HCT116 (cell line): ENCODE measurements around the gene BEGAIN. TPM values are rescaled to one million over a fixed set of nuclear protein-coding genes. Genes with fewer than 3 reads are reported as not detected.

Experiments
- ATAC-seq: fragments of 200-7000 bp; cut with Tn5 transposase; 2 replicates; pipeline ENCODE4 v1.9.1; 2020; ENCODE audit warnings: mild to moderate bottlenecking, moderate library complexity
- BruUV-seq: library from RNA; stranded (reverse); fragments of 400-500 nt; replicated peaks from 2 replicates; lab custom pipeline; 2021; lab: Mats Ljungman, UMichigan
- CTCF ChIA-PET: fragments of 300-600 bp; sonication (Branson Sonifier 250); formaldehyde crosslinking; loops from one replicate; lab custom pipeline; 2021; ENCODE audit warnings: antibody characterized with exemption; lab: Charles Lee
- POLR2A ChIA-PET: fragments of 300-600, 350-600 bp; sonication (Branson Sonifier 250); formaldehyde crosslinking; loops from one replicate; lab custom pipeline; 2021; ENCODE audit warnings: antibody characterized with exemption; lab: Charles Lee
- RAD21 ChIA-PET, 2 experiments: fragments of 300-600 bp; sonication (Branson Sonifier 250); formaldehyde crosslinking; loops; one replicate each; lab custom pipeline; 2023; ENCODE audit warnings: low total read pairs in 2 of 2; ENCODE audit not compliant: uncharacterized antibody in 2 of 2, unreplicated experiment in 2 of 2, low non-redundant PET in 1 of 2; lab: Charles Lee
- DNase-seq: peaks from one replicate; pipeline ENCODE4 v3.0.0-alpha.2; 2010; ENCODE audit warnings: low read depth, low spot score
- H2AFZ ChIP-seq: fragments of 200-600 bp; shearing (Covaris generic), sonication (generic); 2 replicates; pipeline ENCODE4 v1.6.1; 2017; ENCODE audit warnings: low read depth, mixed run types, mixed read lengths, antibody characterized with exemption, low read length; ENCODE audit not compliant: poor library complexity, severe bottlenecking
- H3K27ac ChIP-seq: 2 replicates; pipeline ENCODE4 v1.5.1; 2012; ENCODE audit warnings: low read depth, low read length
- H3K27me3 ChIP-seq: fragments of 200-600 bp; sonication (generic); 2 replicates; pipeline ENCODE4 v1.6.1; 2016; ENCODE audit warnings: mixed run types, low read length, mixed read lengths; ENCODE audit not compliant: insufficient read depth
- H3K36me3 ChIP-seq, 2 experiments: fragments of 200-500 bp in 1 of 2; fragments of 200-600 bp in 1 of 2; sonication (Bioruptor generic) in 1 of 2; sonication (generic) in 1 of 2; 2 replicates each; pipeline versions ENCODE4 v1.5.1 to v1.6.1; 2014 to 2016; ENCODE audit warnings: low read length in 2 of 2, inconsistent platforms in 1 of 2, mixed read lengths in 1 of 2, mixed run types in 1 of 2; ENCODE audit not compliant: insufficient read depth in 2 of 2, control insufficient read depth in 1 of 2
- H3K4me1 ChIP-seq, 2 experiments: fragments of 200-600 bp in 1 of 2; sonication (generic) in 1 of 2; 2 replicates each; pipeline versions ENCODE4 v1.5.1 to v1.6.1; 2012 to 2017; ENCODE audit warnings: low read length in 2 of 2, inconsistent platforms in 1 of 2, mild to moderate bottlenecking in 1 of 2, mixed read lengths in 1 of 2, mixed run types in 1 of 2, moderate library complexity in 1 of 2; ENCODE audit not compliant: insufficient read depth in 2 of 2, control insufficient read depth in 1 of 2
- H3K4me2 ChIP-seq: fragments of 200-600 bp; sonication (generic); 2 replicates; pipeline ENCODE4 v1.6.1; 2017; ENCODE audit warnings: mixed run types, low read length, mixed read lengths
- H3K4me3 ChIP-seq, 2 experiments: fragments of 200-600 bp in 1 of 2; sonication (generic) in 1 of 2; replicated peaks in 1 of 2; 2 replicates each; pipeline ENCODE4 v1.5.1; 2011 to 2016; ENCODE audit warnings: low read length in 2 of 2, control low read depth in 1 of 2, low read depth in 1 of 2, mild to moderate bottlenecking in 1 of 2, mixed read lengths in 1 of 2, mixed run types in 1 of 2
- H3K79me2 ChIP-seq: fragments of 200-600 bp; sonication (generic); 2 replicates; pipeline ENCODE4 v1.6.1; 2017; ENCODE audit warnings: mild to moderate bottlenecking, mixed run types, low read length, moderate library complexity, mixed read lengths; ENCODE audit not compliant: insufficient read depth
- H3K9ac ChIP-seq: fragments of 200-600 bp; sonication (generic); 2 replicates; pipeline ENCODE4 v1.6.1; 2016; ENCODE audit warnings: low read length, mixed read lengths
- H3K9me2 ChIP-seq: fragments of 200-600 bp; sonication (generic), shearing (Covaris generic); 2 replicates; pipeline ENCODE4 v1.6.1; 2017; ENCODE audit warnings: mixed run types, mild to moderate bottlenecking, moderate library complexity; ENCODE audit not compliant: insufficient read depth
- H3K9me3 ChIP-seq, 2 experiments: fragments of 200-500 bp in 1 of 2; fragments of 200-600 bp in 1 of 2; sonication (Bioruptor generic) in 1 of 2; sonication (generic) in 1 of 2; 2 replicates each; pipeline ENCODE4 v1.6.1; 2014 to 2017; ENCODE audit warnings: low read length in 2 of 2, mixed read lengths in 2 of 2, inconsistent platforms in 1 of 2, low read depth in 1 of 2, mild to moderate bottlenecking in 1 of 2, mixed run types in 1 of 2, moderate library complexity in 1 of 2; ENCODE audit not compliant: control insufficient read depth in 1 of 2, insufficient read depth in 1 of 2
- H4K20me1 ChIP-seq: fragments of 200-600 bp; sonication (generic), shearing (Covaris generic); 2 replicates; pipeline ENCODE4 v1.6.1; 2017; ENCODE audit warnings: mixed run types, mild to moderate bottlenecking, moderate library complexity; ENCODE audit not compliant: insufficient read depth
- CEBPB ChIP-seq: IDR thresholded peaks from 2 replicates; pipeline ENCODE4 v1.6.1; 2012; ENCODE audit warnings: low read depth
- ELF1 ChIP-seq: IDR thresholded peaks from 2 replicates; pipeline ENCODE4 v1.6.1; 2012; ENCODE audit warnings: low read depth, borderline replicate concordance
- EZH2phosphoT487 ChIP-seq: fragments of 200-600 bp; IDR thresholded peaks from 2 replicates; pipeline ENCODE4 v1.6.1; 2018; ENCODE audit warnings: antibody characterized with exemption, borderline replicate concordance
- POLR2A ChIP-seq: IDR thresholded peaks from 2 replicates; pipeline ENCODE4 v1.7.0; 2011; ENCODE audit warnings: borderline replicate concordance; ENCODE audit not compliant: insufficient read depth, insufficient read length; ENCODE audit errors: extremely low read depth
- POLR2AphosphoS5 ChIP-seq: IDR thresholded peaks from 2 replicates; pipeline ENCODE4 v1.6.1; 2011; ENCODE audit warnings: mild to moderate bottlenecking, low read depth, low read length, moderate library complexity
- RAD21 ChIP-seq: IDR thresholded peaks from 2 replicates; pipeline ENCODE4 v1.6.1; 2012; ENCODE audit warnings: low read depth, mild to moderate bottlenecking
- SIN3A ChIP-seq: IDR thresholded peaks from 2 replicates; pipeline ENCODE4 v1.6.1; 2012; ENCODE audit warnings: low read depth
- TCF7L2 ChIP-seq: IDR thresholded peaks from 2 replicates; pipeline ENCODE4 v1.7.0; 2011; ENCODE audit warnings: borderline replicate concordance, inconsistent platforms; ENCODE audit not compliant: insufficient read depth, insufficient read length; ENCODE audit errors: extremely low read depth
- YY1 ChIP-seq: IDR thresholded peaks from 2 replicates; pipeline ENCODE4 v1.6.1; 2011; ENCODE audit warnings: low read length, low read depth, moderate library complexity, mild to moderate bottlenecking; ENCODE audit not compliant: insufficient replicate concordance; ENCODE audit errors: extremely low read depth
- ZFX ChIP-seq: fragments of 450-650 bp; IDR thresholded peaks from 2 replicates; pipeline ENCODE4 v1.6.1; 2017
- ZNF274 ChIP-seq: fragments of 200-500 bp; sonication (Bioruptor generic); IDR thresholded peaks from 2 replicates; pipeline ENCODE4 v1.6.1; 2014; ENCODE audit warnings: mild to moderate bottlenecking, low read depth, low read length, inconsistent platforms
- intact Hi-C: fragments of 100-400 bp; cut with micrococcal nuclease; formaldehyde crosslinking; loops from 2 replicates; pipeline ENCODE4 v1.10.0; 2022
- total RNA-seq: library from RNA; stranded (reverse); gene quantifications from one replicate; pipeline ENCODE4 v1.2.1, GENCODE V29; 2021; ENCODE audit not compliant: unreplicated experiment
- TF ChIP-seq, protein P1 (sequence below), 3 experiments: fragments of 200-600 bp in 1 of 3; sonication (generic) in 1 of 3; IDR thresholded peaks in 2 of 3; conservative IDR thresholded peaks in 1 of 3; 2 replicates each; pipeline ENCODE4 v1.5.1; 2012 to 2017; ENCODE audit warnings: low read depth in 2 of 3, low read length in 2 of 3, antibody characterized with exemption in 1 of 3, borderline replicate concordance in 1 of 3, control low read depth in 1 of 3, mild to moderate bottlenecking in 1 of 3, mixed read lengths in 1 of 3, mixed run types in 1 of 3, moderate library complexity in 1 of 3; ENCODE audit not compliant: insufficient read depth in 1 of 3
- TF ChIP-seq, protein P2 (sequence below): IDR thresholded peaks from 2 replicates; pipeline ENCODE4 v1.6.1; 2012; ENCODE audit warnings: low read depth
- TF ChIP-seq, protein P3 (sequence below): IDR thresholded peaks from 2 replicates; pipeline ENCODE4 v1.6.1; 2011; ENCODE audit warnings: mild to moderate bottlenecking, low read length, moderate library complexity; ENCODE audit not compliant: insufficient replicate concordance; ENCODE audit errors: extremely low read depth

BEGAIN gene
- total RNA-seq, 1 experiment from 2014 or later = 8.5 TPM

DNA sequence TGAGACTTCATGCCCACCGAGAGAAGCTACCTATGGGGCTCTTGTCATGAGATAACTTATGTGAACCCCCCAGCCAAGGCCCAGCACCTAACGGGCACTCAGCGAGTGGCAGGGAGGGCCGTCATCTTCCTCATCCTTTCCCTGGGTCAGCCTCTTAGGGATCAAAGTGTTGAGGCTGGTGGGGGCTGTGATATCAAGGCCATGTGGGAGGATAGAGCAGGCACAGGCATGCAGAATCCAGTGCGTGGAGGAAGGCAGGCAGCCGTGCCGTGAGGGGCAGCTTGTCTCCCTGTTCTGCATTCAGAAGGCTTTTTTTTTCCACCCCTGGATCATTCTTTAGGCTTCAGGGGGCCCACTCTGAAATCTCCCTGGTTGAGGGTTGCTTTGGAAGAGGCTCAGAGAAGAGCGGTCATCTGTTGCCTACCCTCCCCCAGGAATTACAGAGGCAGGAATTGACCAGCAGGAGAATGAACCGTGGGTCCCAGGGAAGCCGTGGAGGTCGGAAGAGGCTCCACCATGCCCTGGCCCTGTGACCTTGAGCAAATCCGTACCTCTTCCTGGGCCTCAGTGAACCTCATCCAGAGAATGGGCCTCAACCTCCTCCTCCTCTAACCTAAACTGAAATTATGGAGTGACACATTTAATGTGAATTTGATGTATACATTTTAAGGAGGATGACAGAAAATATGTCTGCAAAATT lies 62.8 kb downstream of the BEGAIN start:
- no peak overlapping the region for H3K4me3 ChIP-seq
- no peaks in the 10 kb centered on the region for H3K9me2 ChIP-seq
- no peaks in the 10 kb centered on the region for H4K20me1 ChIP-seq
- ChIA-PET POLR2A (no interaction called here), CTCF (interaction anchor here (0.7 to 1.4 kb wide), 7 partner anchors 16 to 139 kb away, joined by 3 to 15 read pairs (median 4); no protein-coding TSS in a partner anchor), RAD21 (interaction anchor here (1.0 to 1.5 kb wide), 2 partner anchors 84 to 122 kb away, joined by 4 to 5 read pairs; no protein-coding TSS in a partner anchor)
- no peak overlapping the region for H2AFZ ChIP-seq
- H3K4me1 ChIP-seq = no peaks in the 10 kb centered on the region
- ATAC-seq (no peak), DNase-seq (no peak)
- intact Hi-C loops = no loop called here
- H3K9me3 ChIP-seq = no peaks in the 10 kb centered on the region
- BruUV-seq = no TSS peak
- H3K4me2 ChIP-seq = no peak overlapping the region
- no peak overlapping the region for H3K9ac ChIP-seq
- no peaks in the 10 kb centered on the region for H3K79me2 ChIP-seq
- H3K36me3 ChIP-seq = no peaks in the 10 kb centered on the region
- TF ChIP-seq, protein P1, sequence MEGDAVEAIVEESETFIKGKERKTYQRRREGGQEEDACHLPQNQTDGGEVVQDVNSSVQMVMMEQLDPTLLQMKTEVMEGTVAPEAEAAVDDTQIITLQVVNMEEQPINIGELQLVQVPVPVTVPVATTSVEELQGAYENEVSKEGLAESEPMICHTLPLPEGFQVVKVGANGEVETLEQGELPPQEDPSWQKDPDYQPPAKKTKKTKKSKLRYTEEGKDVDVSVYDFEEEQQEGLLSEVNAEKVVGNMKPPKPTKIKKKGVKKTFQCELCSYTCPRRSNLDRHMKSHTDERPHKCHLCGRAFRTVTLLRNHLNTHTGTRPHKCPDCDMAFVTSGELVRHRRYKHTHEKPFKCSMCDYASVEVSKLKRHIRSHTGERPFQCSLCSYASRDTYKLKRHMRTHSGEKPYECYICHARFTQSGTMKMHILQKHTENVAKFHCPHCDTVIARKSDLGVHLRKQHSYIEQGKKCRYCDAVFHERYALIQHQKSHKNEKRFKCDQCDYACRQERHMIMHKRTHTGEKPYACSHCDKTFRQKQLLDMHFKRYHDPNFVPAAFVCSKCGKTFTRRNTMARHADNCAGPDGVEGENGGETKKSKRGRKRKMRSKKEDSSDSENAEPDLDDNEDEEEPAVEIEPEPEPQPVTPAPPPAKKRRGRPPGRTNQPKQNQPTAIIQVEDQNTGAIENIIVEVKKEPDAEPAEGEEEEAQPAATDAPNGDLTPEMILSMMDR (IDR thresholded peaks at IDR 0.05 in 2 of 3, conservative IDR thresholded peaks at IDR 0.05 in 1 of 3; ENCODE audit: borderline replicate concordance in 1 of 3, insufficient read depth in 1 of 3, low read depth in 2 of 3, low read length in 2 of 3) = no peak
- no peak for TF ChIP-seq SIN3A
- no peak for TF ChIP-seq CEBPB
- no peak for TF ChIP-seq RAD21
- no peak for TF ChIP-seq ELF1
- TF ChIP-seq, protein P2, sequence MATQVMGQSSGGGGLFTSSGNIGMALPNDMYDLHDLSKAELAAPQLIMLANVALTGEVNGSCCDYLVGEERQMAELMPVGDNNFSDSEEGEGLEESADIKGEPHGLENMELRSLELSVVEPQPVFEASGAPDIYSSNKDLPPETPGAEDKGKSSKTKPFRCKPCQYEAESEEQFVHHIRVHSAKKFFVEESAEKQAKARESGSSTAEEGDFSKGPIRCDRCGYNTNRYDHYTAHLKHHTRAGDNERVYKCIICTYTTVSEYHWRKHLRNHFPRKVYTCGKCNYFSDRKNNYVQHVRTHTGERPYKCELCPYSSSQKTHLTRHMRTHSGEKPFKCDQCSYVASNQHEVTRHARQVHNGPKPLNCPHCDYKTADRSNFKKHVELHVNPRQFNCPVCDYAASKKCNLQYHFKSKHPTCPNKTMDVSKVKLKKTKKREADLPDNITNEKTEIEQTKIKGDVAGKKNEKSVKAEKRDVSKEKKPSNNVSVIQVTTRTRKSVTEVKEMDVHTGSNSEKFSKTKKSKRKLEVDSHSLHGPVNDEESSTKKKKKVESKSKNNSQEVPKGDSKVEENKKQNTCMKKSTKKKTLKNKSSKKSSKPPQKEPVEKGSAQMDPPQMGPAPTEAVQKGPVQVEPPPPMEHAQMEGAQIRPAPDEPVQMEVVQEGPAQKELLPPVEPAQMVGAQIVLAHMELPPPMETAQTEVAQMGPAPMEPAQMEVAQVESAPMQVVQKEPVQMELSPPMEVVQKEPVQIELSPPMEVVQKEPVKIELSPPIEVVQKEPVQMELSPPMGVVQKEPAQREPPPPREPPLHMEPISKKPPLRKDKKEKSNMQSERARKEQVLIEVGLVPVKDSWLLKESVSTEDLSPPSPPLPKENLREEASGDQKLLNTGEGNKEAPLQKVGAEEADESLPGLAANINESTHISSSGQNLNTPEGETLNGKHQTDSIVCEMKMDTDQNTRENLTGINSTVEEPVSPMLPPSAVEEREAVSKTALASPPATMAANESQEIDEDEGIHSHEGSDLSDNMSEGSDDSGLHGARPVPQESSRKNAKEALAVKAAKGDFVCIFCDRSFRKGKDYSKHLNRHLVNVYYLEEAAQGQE = no peak
- no peak for TF ChIP-seq TCF7L2
- TF ChIP-seq POLR2A = no peak
- TF ChIP-seq EZH2phosphoT487 = no peak
- TF ChIP-seq ZFX = no peak
- TF ChIP-seq ZNF274 = no peak
- no peak for TF ChIP-seq POLR2AphosphoS5
- TF ChIP-seq, protein P3, sequence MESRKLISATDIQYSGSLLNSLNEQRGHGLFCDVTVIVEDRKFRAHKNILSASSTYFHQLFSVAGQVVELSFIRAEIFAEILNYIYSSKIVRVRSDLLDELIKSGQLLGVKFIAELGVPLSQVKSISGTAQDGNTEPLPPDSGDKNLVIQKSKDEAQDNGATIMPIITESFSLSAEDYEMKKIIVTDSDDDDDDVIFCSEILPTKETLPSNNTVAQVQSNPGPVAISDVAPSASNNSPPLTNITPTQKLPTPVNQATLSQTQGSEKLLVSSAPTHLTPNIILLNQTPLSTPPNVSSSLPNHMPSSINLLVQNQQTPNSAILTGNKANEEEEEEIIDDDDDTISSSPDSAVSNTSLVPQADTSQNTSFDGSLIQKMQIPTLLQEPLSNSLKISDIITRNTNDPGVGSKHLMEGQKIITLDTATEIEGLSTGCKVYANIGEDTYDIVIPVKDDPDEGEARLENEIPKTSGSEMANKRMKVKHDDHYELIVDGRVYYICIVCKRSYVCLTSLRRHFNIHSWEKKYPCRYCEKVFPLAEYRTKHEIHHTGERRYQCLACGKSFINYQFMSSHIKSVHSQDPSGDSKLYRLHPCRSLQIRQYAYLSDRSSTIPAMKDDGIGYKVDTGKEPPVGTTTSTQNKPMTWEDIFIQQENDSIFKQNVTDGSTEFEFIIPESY = no peak
- TF ChIP-seq YY1 = no peak
- H3K27me3 ChIP-seq = no peaks in the 10 kb centered on the region
- H3K27ac ChIP-seq = no peak overlapping the region
